PC-3 (cell line): ENCODE measurements around the gene FGF1. TPM values are rescaled to one million over a fixed set of nuclear protein-coding genes. Genes with fewer than 3 reads are reported as not detected.

ENCODE experiments used
- ATAC-seq: fragments of 200-7000 bp; cut with Tn5 transposase; 2 replicates; pipeline ENCODE4 v1.9.1; 2020; ENCODE audit warnings: mild to moderate bottlenecking, moderate library complexity
- BruUV-seq: library from RNA; stranded (reverse); fragments of 400-500 nt; replicated peaks from 2 replicates; lab custom pipeline; 2021; lab: Mats Ljungman, UMichigan
- CTCF ChIA-PET: fragments of 300-600 bp; sonication (Branson Sonifier 250); formaldehyde crosslinking; loops from one replicate; lab custom pipeline; 2022; ENCODE audit warnings: antibody characterized with exemption; lab: Charles Lee
- POLR2A ChIA-PET: fragments of 300-600 bp; sonication (Branson Sonifier 250); formaldehyde crosslinking; loops from one replicate; lab custom pipeline; 2022; ENCODE audit warnings: antibody characterized with exemption; ENCODE audit not compliant: unreplicated experiment; lab: Charles Lee
- DNase-seq: peaks from one replicate; pipeline ENCODE4 v3.0.0-alpha.2; 2015
- H2AFZ ChIP-seq: fragments of 300-600 bp; sonication (generic); 2 replicates; pipeline ENCODE4 v1.6.0; 2016; ENCODE audit warnings: antibody characterized with exemption, low read length
- H3F3A ChIP-seq: fragments of 300-600 bp; sonication (generic); one replicate; pipeline ENCODE4 v1.6.0; 2017; ENCODE audit warnings: antibody characterized with exemption, low read length, control low read depth, mild to moderate bottlenecking; ENCODE audit not compliant: unreplicated experiment
- H3K27ac ChIP-seq: fragments of 300-600 bp; sonication (generic); 2 replicates; pipeline ENCODE4 v1.5.1; 2016; ENCODE audit warnings: mild to moderate bottlenecking, low read length
- H3K27me3 ChIP-seq: fragments of 300-600 bp; sonication (generic); 2 replicates; pipeline ENCODE4 v1.6.1; 2016; ENCODE audit warnings: low read length, mixed read lengths
- H3K36me3 ChIP-seq: fragments of 300-600 bp; sonication (generic); 2 replicates; pipeline ENCODE4 v1.6.1; 2016; ENCODE audit warnings: low read depth, mixed run types, low read length, mixed read lengths
- H3K4me1 ChIP-seq: fragments of 300-600 bp; sonication (generic); 2 replicates; pipeline ENCODE4 v1.5.1; 2016; ENCODE audit warnings: low read length; ENCODE audit not compliant: insufficient read depth
- H3K4me2 ChIP-seq: fragments of 300-600 bp; sonication (generic); 2 replicates; pipeline ENCODE4 v1.6.0; 2016; ENCODE audit warnings: low read length
- H3K4me3 ChIP-seq: fragments of 300-600 bp; sonication (generic); 2 replicates; pipeline ENCODE4 v1.5.1; 2016; ENCODE audit warnings: mild to moderate bottlenecking, low read length, mixed read lengths
- H3K79me2 ChIP-seq: fragments of 300-600 bp; sonication (generic); 2 replicates; pipeline ENCODE4 v1.6.1; 2017; ENCODE audit warnings: low read length, mixed read lengths
- H3K9ac ChIP-seq: fragments of 300-600 bp; sonication (generic); 2 replicates; pipeline ENCODE4 v1.6.0; 2016; ENCODE audit warnings: mild to moderate bottlenecking, low read length
- H3K9me2 ChIP-seq: fragments of 300-600 bp; sonication (generic); replicated peaks from 2 replicates; pipeline ENCODE4 v1.6.1; 2016; ENCODE audit warnings: mixed run types, low read length, mixed read lengths
- H3K9me3 ChIP-seq: fragments of 300-600 bp; sonication (generic); 2 replicates; pipeline ENCODE4 v1.6.1; 2016; ENCODE audit warnings: low read length, mixed read lengths
- H4K20me1 ChIP-seq: fragments of 300-600 bp; sonication (generic); 2 replicates; pipeline ENCODE4 v1.6.1; 2016; ENCODE audit warnings: low read length, mixed read lengths
- CTCF ChIP-seq: fragments of 300-600 bp; sonication (generic); conservative IDR thresholded peaks from 2 replicates; pipeline ENCODE4 v1.5.1; 2017; ENCODE audit warnings: antibody characterized with exemption, low read depth, mild to moderate bottlenecking, low read length
- EZH2 ChIP-seq: fragments of 300-600 bp; sonication (generic); IDR thresholded peaks from one replicate; pipeline ENCODE4 v1.6.1; 2017; ENCODE audit warnings: antibody characterized with exemption, mild to moderate bottlenecking, low read length; ENCODE audit not compliant: unreplicated experiment
- EZH2phosphoT487 ChIP-seq: fragments of 300-600 bp; sonication (generic); IDR thresholded peaks from 2 replicates; pipeline ENCODE4 v1.6.1; 2018; ENCODE audit warnings: mild to moderate bottlenecking, antibody characterized with exemption, low read length, borderline replicate concordance
- intact Hi-C: fragments of 100-400 bp; cut with micrococcal nuclease; formaldehyde crosslinking; loops from 2 replicates; pipeline ENCODE4 v1.9.0; 2023
- total RNA-seq: library from RNA; depleted of rRNA; stranded (reverse); fragments of >200 nt; gene quantifications from 2 replicates; pipeline ENCODE4 v1.2.3, GENCODE V29; 2014

The FGF1 gene
- total RNA-seq, 1 experiment from 2014 or later, result 1.5 TPM

GRCh38 chr5:142716963-142717362 lies 31.1 kb upstream of the FGF1 start:
- Histone ChIP-seq H4K20me1 (no peaks in the 10 kb centered on the region), H3K27me3 (no peaks in the 10 kb centered on the region), H3F3A (peaks cover 10% of the 10 kb centered on the region), H3K27ac (no peak overlapping the region), H3K4me2 (no peak overlapping the region), H2AFZ (peak overlapping the region; percentile 50; the same call in 1 of the 2 replicates), H3K9me2 (no peaks in the 10 kb centered on the region), H3K9me3 (no peaks in the 10 kb centered on the region), H3K79me2 (no peaks in the 10 kb centered on the region), H3K36me3 (no peaks in the 10 kb centered on the region; the same call in 1 of the 2 replicates), H3K4me3 (no peak overlapping the region), H3K4me1 (peaks cover 29% of the 10 kb centered on the region), H3K9ac (no peak overlapping the region)
- intact Hi-C loops, result loop anchor here (1.0 to 5.0 kb wide), 4 partner anchors 54 to 1465 kb away; partner anchors contain the start of gene ARHGAP26
- no peak for TF ChIP-seq EZH2
- peak; percentile 46; the same call in 1 of the 2 replicates for TF ChIP-seq CTCF
- no peak for TF ChIP-seq EZH2phosphoT487
- DNase-seq (peak; percentile 67), ATAC-seq (peak; percentile 58)
- BruUV-seq, result no TSS peak
- POLR2A ChIA-PET, result interaction anchor here (0.6 kb wide), 1 partner anchor 157 kb away, joined by 5 read pairs; no protein-coding TSS in a partner anchor
- CTCF ChIA-PET, result interaction anchor here (0.6 to 1.1 kb wide), 4 partner anchors 32 to 171 kb away, joined by 3 to 8 read pairs (median 3); no protein-coding TSS in a partner anchor

DNA sequence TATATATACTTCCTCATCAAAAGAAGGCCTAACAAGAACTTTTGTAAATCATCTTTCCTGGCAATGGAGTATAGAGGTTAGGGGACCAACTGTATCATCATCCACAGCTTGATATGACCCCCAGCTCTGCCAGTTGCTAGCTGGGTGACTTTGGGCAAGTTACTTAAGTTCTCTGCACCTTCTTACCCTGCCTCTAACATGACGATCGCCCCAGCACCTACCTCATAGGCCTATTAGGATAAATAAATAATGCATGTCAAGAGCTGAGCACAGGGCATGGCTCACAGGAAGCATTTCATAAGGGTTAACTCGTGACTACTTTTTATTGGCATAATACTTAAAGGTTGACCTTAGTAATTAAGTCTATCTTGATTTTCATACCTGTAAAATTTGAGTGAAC lies 29.4 kb upstream of the FGF1 start:
- Histone ChIP-seq H3K4me3 (no peak overlapping the region), H3K9me3 (no peaks in the 10 kb centered on the region), H3K79me2 (no peaks in the 10 kb centered on the region), H3K9ac (no peak overlapping the region), H3K4me1 (peaks cover 17% of the 10 kb centered on the region), H3K27me3 (no peaks in the 10 kb centered on the region), H4K20me1 (no peaks in the 10 kb centered on the region), H2AFZ (no peak overlapping the region), H3K9me2 (no peaks in the 10 kb centered on the region), H3F3A (peaks cover 5% of the 10 kb centered on the region), H3K4me2 (no peak overlapping the region), H3K36me3 (no peaks in the 10 kb centered on the region; the same call in 1 of the 2 replicates), H3K27ac (no peak overlapping the region)
- no peak for TF ChIP-seq EZH2phosphoT487
- TF ChIP-seq CTCF, result no peak
- no peak for TF ChIP-seq EZH2
- no peak for ATAC-seq
- POLR2A ChIA-PET, result no interaction called here
- intact Hi-C loops, result loop anchor here (5.0 kb wide), 1 partner anchor 1467 kb away; no protein-coding TSS in a partner anchor
- CTCF ChIA-PET, result interaction anchor here (0.6 kb wide), 1 partner anchor 25 kb away, joined by 3 read pairs; no protein-coding TSS in a partner anchor
- no TSS peak for BruUV-seq
- DNase-seq, result no peak

DNA sequence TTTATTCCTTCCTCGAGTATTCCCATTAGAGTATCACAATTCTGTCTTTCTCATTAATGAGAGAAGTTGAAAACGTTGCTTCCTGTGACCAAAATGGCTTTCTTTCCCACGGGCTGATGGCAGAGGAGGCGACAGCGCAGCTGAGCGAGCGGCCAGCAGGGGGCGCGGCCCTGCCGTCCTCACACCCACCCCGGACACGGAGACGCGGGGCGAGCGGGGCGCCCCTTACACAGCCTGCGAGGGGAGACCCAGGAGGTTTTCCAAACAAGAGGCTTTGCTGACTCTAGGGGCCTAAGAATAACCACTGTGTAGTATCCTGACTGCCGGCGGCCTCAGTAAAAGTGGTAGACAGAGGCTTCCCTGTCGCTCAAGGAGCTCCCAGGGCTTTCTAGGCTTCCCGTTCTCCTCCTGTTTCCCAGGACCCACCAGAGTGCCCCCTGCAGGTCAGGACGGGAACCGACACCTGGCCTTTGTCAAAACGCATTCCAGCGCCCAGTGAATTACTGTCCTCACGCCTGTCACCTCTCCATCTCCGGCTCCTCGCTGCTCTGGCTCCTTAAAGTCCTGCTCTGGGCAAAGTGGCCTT lies 27.3 kb upstream of the FGF1 start:
- Histone ChIP-seq H3K27me3 (no peaks in the 10 kb centered on the region), H3K4me3 (peak overlapping the region; percentile 90), H4K20me1 (no peaks in the 10 kb centered on the region), H3F3A (no peaks in the 10 kb centered on the region), H2AFZ (peak overlapping the region; percentile 100), H3K27ac (peak overlapping the region; percentile 38), H3K9me3 (no peaks in the 10 kb centered on the region), H3K9me2 (no peaks in the 10 kb centered on the region), H3K4me2 (peak overlapping the region; percentile 92), H3K36me3 (no peaks in the 10 kb centered on the region; the same call in 1 of the 2 replicates), H3K4me1 (peaks cover 12% of the 10 kb centered on the region; the same call in 1 of the 2 replicates), H3K79me2 (no peaks in the 10 kb centered on the region), H3K9ac (peak overlapping the region; percentile 80)
- no TSS peak for BruUV-seq
- TF ChIP-seq CTCF (peak; percentile 97), EZH2phosphoT487 (no peak)
- CTCF ChIA-PET, result interaction anchor here (0.5 to 1.4 kb wide), 14 partner anchors 10 to 1478 kb away, joined by 3 to 15 read pairs (median 3); no protein-coding TSS in a partner anchor
- POLR2A ChIA-PET, result no interaction called here
- intact Hi-C loops, result loop anchor here (1.0 to 5.0 kb wide), 2 partner anchors 101 to 175 kb away; no protein-coding TSS in a partner anchor
- DNase-seq, result peak; percentile 89
- peak; percentile 80 for ATAC-seq
